Measurements from ENCODE around the gene RAB8B. TPM values are rescaled to one million over a fixed set of nuclear protein-coding genes. Genes with fewer than 3 reads are reported as not detected.
"Not testable (repeated sequence)": the region's sequence is repeated elsewhere in the genome, so short reads cannot be mapped to it uniquely, and the experiment has no call there.

RAB8B gene
- total RNA-seq, 1 donor from 2014 or later: 135 TPM

DNA sequence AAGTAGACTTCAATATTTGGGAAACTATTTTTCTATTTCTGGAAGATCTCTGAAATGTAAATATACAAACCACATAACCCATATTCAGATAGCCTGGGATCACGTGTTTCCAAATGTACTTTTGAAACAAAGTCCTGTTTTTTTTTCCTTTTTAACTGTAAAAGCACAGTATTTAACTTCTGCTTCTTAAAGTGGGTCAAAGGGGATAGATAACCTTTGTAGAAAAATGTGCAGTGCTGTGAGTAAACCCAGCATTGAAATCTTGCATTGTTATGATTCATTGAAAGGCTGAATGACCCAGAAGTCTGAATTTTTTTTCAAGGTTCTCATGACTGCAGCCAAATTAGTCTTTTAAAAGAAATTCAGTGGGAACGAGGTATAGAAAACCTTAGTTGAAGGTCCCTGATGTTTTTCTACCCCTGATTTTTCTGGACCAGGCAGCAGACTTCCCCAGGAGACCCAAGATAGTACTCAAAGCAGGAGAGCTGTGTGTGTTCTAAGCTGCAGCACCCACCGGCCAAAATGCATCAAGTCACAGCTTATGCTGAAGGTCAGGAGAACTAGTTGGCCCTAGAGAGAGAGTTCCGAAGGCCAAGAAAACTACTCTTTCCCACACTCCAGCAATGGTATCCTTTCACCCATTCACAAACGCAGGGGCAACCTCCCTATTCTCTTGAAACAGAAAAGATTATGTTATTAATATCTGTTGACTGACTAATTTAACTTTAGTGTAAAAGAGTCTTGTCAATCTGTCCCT, 44.4 kb downstream of the RAB8B start:
- no peaks in the 10 kb centered on the region for H3K27me3 Mint-ChIP-seq (ENCODE audit: insufficient read depth)
- no peak for DNase-seq (ENCODE audit: low spot score)
- H3K4me3 Mint-ChIP-seq: no peak overlapping the region
- intact Hi-C loops (cut with micrococcal nuclease): loop anchor here (5.0 kb wide), 1 partner anchor 43 kb away; the partner anchor contains the start of gene APH1B
- H3K36me3 Mint-ChIP-seq (ENCODE audit: low read depth): peaks cover 26% of the 10 kb centered on the region
- H3K4me1 Mint-ChIP-seq (ENCODE audit: low read depth): peaks cover 70% of the 10 kb centered on the region
- no peaks in the 10 kb centered on the region for H3K9me3 Mint-ChIP-seq
- H3K27ac Mint-ChIP-seq: peak overlapping the region; percentile 29

DNA sequence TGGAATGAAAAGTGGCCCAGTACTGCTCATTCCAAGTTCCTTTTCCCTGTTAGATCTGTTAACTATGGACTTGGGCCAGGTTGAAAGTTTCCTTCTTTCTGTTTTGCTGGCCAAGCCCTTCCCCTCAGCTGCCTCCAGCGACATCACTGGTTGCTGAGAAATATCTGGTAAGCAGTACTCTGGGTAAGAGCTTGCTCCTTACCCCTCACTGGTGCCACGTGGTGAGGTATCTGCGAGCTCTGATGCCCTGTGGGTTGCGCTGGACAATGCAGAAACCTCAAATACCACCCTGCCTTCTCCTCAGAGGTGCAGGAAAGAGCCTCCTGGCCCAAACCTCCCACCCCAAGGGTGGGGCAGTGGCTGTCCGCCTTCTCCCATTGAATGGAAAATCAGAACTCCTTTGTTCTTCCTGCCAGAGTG, 45.1 kb downstream of the RAB8B start:
- Mint-ChIP-seq H3K27ac (no peak overlapping the region), H3K27me3 (ENCODE audit: insufficient read depth) (no peaks in the 10 kb centered on the region), H3K4me3 (no peak overlapping the region), H3K4me1 (ENCODE audit: low read depth) (peaks cover 73% of the 10 kb centered on the region), H3K36me3 (ENCODE audit: low read depth) (peaks cover 25% of the 10 kb centered on the region), H3K9me3 (no peaks in the 10 kb centered on the region)
- no peak for DNase-seq (ENCODE audit: low spot score)
- intact Hi-C loops (cut with micrococcal nuclease): loop anchor here (5.0 kb wide), 1 partner anchor 43 kb away; the partner anchor contains the start of gene APH1B

DNA sequence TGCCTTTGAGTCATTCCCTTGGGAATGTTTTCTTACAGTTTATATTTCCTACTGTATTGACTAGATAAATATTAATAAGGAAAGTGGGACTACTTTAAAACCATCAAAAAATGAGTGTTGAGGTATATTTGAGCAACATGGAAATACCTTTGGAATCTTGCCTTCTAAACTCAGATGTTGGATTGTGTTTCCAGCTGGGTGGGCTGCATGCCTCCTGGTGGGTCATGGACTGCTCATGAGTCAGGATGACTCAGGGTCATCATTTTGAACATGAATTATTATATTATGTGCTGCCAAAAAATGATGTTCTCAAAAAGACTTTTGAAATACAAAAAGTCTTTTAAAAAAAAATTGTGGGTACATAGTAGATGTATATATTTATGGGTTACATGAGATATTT, 46.9 kb downstream of the RAB8B start:
- Mint-ChIP-seq H3K27ac (no peak overlapping the region), H3K4me1 (ENCODE audit: low read depth) (peaks cover 68% of the 10 kb centered on the region), H3K36me3 (ENCODE audit: low read depth) (peaks cover 29% of the 10 kb centered on the region), H3K9me3 (no peaks in the 10 kb centered on the region), H3K4me3 (no peak overlapping the region), H3K27me3 (ENCODE audit: insufficient read depth) (peaks cover 2% of the 10 kb centered on the region)
- intact Hi-C loops (cut with micrococcal nuclease): no loop called here
- no peak for DNase-seq (ENCODE audit: low spot score)

DNA sequence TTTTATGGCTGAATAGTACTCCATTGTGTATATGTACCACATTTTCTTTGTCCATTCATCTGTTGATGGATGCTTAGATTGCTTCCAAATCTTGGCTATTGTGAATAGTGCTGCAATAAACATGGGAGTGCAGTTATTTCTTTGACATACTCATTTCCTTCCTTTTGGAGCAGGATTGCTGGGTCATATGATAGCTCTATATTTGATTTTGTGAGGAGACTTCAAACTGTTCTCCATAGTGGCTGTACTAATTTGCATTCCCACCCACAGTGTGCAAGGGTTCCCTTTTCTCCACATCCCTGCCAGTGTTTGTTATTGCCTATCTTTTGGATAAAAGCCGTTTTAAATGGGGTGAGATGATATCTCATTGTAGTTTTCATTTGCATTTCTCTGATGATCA, 47.7 kb downstream of the RAB8B start:
- H3K4me3 Mint-ChIP-seq; H3K27ac Mint-ChIP-seq; intact Hi-C loops (cut with micrococcal nuclease); H3K27me3 Mint-ChIP-seq (ENCODE audit: insufficient read depth); H3K9me3 Mint-ChIP-seq; DNase-seq (ENCODE audit: low spot score): not testable (repeated sequence)
- Mint-ChIP-seq H3K36me3 (ENCODE audit: low read depth) (peaks cover 33% of the 10 kb centered on the region), H3K4me1 (ENCODE audit: low read depth) (peaks cover 60% of the 10 kb centered on the region)

DNA sequence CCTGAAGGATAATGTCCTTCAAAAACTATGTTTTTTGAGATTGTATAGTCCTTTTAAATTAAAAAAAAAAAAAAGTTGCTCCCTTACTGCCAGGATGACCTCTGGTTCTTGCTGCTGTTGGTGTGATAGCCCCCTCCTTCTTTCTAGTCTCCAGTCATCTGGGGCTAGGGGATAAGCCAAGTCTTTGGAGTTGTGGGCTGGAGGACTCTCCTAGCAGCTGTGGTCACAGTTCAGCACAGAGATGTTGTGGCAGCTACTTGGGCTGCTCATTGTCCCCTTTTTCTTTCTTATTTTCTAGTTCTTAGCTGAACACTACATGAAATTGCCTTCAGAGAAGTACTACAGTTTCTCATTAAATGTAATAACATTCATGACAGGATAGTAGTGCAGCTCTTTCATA, 48.8 kb downstream of the RAB8B start:
- intact Hi-C loops (cut with micrococcal nuclease): no loop called here
- Mint-ChIP-seq H3K36me3 (ENCODE audit: low read depth) (peaks cover 30% of the 10 kb centered on the region), H3K4me3 (no peak overlapping the region), H3K4me1 (ENCODE audit: low read depth) (peaks cover 57% of the 10 kb centered on the region), H3K27me3 (ENCODE audit: insufficient read depth) (peaks cover 2% of the 10 kb centered on the region), H3K9me3 (no peaks in the 10 kb centered on the region), H3K27ac (no peak overlapping the region)
- no peak for DNase-seq (ENCODE audit: low spot score)

DNA sequence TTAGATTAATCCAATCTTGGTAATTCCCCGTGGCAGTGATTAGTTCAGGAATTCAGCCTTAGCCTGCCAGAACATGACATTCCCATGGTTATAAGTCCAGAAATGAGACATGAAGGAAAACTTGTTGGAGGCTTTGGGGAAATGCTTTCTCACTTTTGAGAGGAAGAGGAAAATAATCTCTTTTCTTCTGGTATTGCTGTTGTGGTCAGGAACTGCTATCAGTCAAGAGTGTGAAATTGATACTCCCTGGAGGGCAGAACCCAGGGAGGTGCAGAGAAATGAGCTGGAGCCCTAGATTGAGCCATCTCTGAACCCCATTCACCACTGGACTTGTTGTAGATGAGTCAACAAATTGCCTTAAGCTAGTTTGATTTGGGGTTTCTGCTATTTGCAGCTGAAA, 49.4 kb downstream of the RAB8B start:
- intact Hi-C loops (cut with micrococcal nuclease): loop anchor here (1.0 kb wide), 1 partner anchor 46 kb away; no protein-coding TSS in a partner anchor
- peak; percentile 3 for DNase-seq (ENCODE audit: low spot score)

DNA sequence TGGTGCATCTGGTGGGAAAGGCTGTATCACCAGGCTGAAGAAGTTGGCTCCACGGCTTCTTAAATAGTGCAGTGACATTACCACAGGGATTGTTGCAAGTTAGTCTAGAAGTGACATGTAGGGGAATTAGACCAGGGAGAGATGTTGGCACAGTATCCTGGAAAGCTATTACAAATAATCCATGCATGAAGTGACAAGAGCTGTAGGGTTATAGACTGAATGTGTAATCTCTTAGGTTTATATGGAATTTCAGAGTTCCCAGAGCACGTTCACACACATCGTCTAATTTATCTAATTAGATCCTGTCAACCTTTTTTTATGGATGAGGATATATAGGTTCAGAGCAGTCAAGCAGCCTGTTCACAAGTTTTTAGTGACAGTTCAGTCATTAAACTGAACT, 50.7 kb downstream of the RAB8B start:
- H3K4me1 Mint-ChIP-seq (ENCODE audit: low read depth): peaks cover 59% of the 10 kb centered on the region
- intact Hi-C loops (cut with micrococcal nuclease): no loop called here
- peaks cover 2% of the 10 kb centered on the region for H3K27me3 Mint-ChIP-seq (ENCODE audit: insufficient read depth)
- no peak for DNase-seq (ENCODE audit: low spot score)
- peaks cover 31% of the 10 kb centered on the region for H3K36me3 Mint-ChIP-seq (ENCODE audit: low read depth)
- no peaks in the 10 kb centered on the region for H3K9me3 Mint-ChIP-seq
- H3K4me3 Mint-ChIP-seq: no peak overlapping the region
- H3K27ac Mint-ChIP-seq: no peak overlapping the region

More for the DNA sequence above, 49.4 kb downstream of the RAB8B start:
- peaks cover 2% of the 10 kb centered on the region for H3K27me3 Mint-ChIP-seq (ENCODE audit: insufficient read depth)
- H3K4me3 Mint-ChIP-seq: no peak overlapping the region
- peak overlapping the region; percentile 23 for H3K27ac Mint-ChIP-seq
- H3K9me3 Mint-ChIP-seq: no peaks in the 10 kb centered on the region
- H3K36me3 Mint-ChIP-seq (ENCODE audit: low read depth): peaks cover 32% of the 10 kb centered on the region
- H3K4me1 Mint-ChIP-seq (ENCODE audit: low read depth): peaks cover 57% of the 10 kb centered on the region

DNA sequence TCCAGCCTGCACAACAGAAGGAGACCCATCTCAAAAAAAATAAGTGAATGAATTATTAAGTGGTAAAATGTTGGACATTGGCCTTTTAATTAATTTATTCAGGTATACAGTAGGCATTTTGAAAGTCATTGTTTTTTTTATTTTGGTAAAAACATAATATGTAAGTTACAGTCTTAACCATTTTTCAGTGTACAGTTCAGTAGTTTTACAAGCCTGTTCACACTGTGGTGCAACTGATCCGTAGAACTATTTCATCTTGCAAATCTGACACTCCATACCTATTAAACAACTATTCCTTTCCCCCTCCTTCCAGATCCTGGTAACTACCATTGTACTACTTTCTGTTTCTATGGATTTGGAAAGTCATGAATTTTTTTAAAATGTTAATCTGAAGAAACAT, 51.9 kb downstream of the RAB8B start:
- H3K27ac Mint-ChIP-seq: no peak overlapping the region
- H3K4me1 Mint-ChIP-seq (ENCODE audit: low read depth): peaks cover 55% of the 10 kb centered on the region
- intact Hi-C loops (cut with micrococcal nuclease): no loop called here

DNA sequence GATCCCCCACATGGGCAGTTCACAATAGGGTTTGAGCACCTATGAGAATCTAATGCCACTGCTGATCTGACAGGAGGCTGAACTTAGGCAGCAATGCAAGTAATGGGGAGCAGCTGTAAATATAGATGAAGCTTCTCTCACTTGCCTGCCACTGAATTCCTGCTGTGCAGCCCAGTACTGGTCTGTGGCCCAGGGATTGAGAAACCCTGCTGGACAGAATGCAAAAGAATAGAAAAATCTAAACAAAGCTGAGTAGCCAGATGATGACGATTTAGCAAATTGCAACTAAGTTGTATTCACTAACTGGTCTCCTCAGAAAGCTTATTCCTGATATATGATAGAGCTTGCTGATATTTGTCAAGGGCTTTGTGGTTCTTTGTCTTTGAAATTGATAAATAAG, 53.7 kb downstream of the RAB8B start:
- Mint-ChIP-seq H3K36me3 (ENCODE audit: low read depth) (peaks cover 44% of the 10 kb centered on the region), H3K27me3 (ENCODE audit: insufficient read depth) (peaks cover 2% of the 10 kb centered on the region), H3K4me3 (no peak overlapping the region), H3K9me3 (no peaks in the 10 kb centered on the region), H3K27ac (no peak overlapping the region), H3K4me1 (ENCODE audit: low read depth) (peaks cover 50% of the 10 kb centered on the region)
- intact Hi-C loops (cut with micrococcal nuclease): no loop called here
- no peak for DNase-seq (ENCODE audit: low spot score)

More for the DNA sequence above, 51.9 kb downstream of the RAB8B start:
- H3K36me3 Mint-ChIP-seq (ENCODE audit: low read depth): peaks cover 37% of the 10 kb centered on the region
- H3K9me3 Mint-ChIP-seq: no peaks in the 10 kb centered on the region
- DNase-seq (ENCODE audit: low spot score): no peak
- peaks cover 2% of the 10 kb centered on the region for H3K27me3 Mint-ChIP-seq (ENCODE audit: insufficient read depth)
- no peak overlapping the region for H3K4me3 Mint-ChIP-seq

DNA sequence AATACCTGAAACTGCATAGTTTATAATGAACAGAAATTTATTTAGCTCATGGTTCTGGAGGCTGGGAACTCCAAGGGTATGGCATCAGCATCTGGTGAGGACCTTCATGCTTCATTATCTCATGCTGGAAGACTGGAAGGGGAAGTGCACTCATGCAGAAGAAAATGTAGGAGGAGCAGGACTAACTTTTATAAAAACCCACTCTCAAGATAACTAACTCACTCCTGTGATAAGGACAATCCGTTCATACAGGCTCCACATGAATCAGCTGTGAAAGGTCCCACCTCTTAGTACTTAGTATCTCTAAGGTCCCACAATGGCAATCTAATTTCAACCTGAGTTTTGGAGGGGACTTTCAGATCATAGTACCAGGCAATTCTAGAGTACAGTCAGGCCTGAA, 54.4 kb downstream of the RAB8B start:
- no peak for DNase-seq (ENCODE audit: low spot score)
- H3K36me3 Mint-ChIP-seq (ENCODE audit: low read depth): peaks cover 48% of the 10 kb centered on the region
- no peak overlapping the region for H3K27ac Mint-ChIP-seq
- no peak overlapping the region for H3K4me3 Mint-ChIP-seq
- no peaks in the 10 kb centered on the region for H3K9me3 Mint-ChIP-seq
- intact Hi-C loops (cut with micrococcal nuclease): no loop called here
- peaks cover 2% of the 10 kb centered on the region for H3K27me3 Mint-ChIP-seq (ENCODE audit: insufficient read depth)
- peaks cover 43% of the 10 kb centered on the region for H3K4me1 Mint-ChIP-seq (ENCODE audit: low read depth)

DNA sequence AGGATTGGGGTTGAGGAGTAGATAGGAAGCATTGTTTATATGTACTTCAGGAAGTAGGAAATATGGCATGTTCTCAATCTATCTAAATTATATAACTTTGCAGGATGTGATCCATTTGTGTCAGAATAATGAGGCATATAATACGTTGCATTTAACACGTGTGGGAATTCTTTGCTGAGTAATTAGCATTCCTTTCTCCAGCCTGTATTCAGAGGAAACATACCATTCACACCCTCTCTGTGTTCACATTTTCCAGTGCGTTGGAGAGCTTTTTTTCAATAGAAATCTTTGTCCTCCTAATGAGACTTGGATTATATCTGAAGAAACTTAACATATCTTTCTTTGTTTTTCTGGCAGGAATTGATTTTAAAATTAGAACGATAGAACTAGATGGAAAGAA, 55.0 kb downstream of the RAB8B start:
- Mint-ChIP-seq H3K36me3 (ENCODE audit: low read depth) (peaks cover 53% of the 10 kb centered on the region), H3K4me3 (no peak overlapping the region), H3K27me3 (ENCODE audit: insufficient read depth) (peaks cover 2% of the 10 kb centered on the region), H3K9me3 (no peaks in the 10 kb centered on the region), H3K27ac (peak overlapping the region; percentile 48), H3K4me1 (ENCODE audit: low read depth) (peaks cover 39% of the 10 kb centered on the region)
- intact Hi-C loops (cut with micrococcal nuclease): no loop called here
- DNase-seq (ENCODE audit: low spot score): no peak

DNA sequence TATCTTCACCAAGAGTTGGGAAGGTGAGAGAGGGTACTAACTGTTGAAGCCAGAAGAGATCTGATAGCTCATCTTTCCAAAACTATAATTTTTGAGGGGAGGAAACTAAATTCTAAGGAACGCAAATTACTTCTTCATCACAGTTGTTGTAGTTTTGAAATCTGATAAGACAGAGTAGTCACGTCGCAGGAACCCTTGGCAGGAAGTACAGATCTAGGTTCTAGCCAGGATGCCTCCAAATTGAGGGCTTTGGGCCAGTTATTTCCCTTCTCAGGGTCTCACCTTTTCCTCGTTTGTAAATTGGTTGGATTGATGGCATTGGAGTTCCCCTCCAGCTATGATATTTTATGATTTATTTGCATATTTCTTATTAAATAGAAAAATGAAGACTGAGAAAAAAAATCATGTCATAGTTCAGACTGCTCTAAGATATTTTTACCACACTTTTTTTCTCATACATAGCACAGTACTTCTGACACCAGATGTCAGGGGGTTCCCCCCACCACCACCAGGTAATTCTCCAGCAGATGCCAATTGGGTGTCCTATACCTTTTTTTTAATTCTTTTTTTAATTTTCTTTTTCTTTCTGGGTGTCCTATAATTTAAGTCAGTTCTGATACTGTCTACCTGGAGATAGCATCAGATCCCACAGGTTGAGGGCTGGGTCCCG, 55.7 kb downstream of the RAB8B start:
- peaks cover 51% of the 10 kb centered on the region for H3K36me3 Mint-ChIP-seq (ENCODE audit: low read depth)
- no peaks in the 10 kb centered on the region for H3K27me3 Mint-ChIP-seq (ENCODE audit: insufficient read depth)
- peaks cover 32% of the 10 kb centered on the region for H3K4me1 Mint-ChIP-seq (ENCODE audit: low read depth)
- peak overlapping the region; percentile 48 for H3K27ac Mint-ChIP-seq
- intact Hi-C loops (cut with micrococcal nuclease): no loop called here
- H3K9me3 Mint-ChIP-seq: no peaks in the 10 kb centered on the region
- H3K4me3 Mint-ChIP-seq: no peak overlapping the region
- no peak for DNase-seq (ENCODE audit: low spot score)

DNA sequence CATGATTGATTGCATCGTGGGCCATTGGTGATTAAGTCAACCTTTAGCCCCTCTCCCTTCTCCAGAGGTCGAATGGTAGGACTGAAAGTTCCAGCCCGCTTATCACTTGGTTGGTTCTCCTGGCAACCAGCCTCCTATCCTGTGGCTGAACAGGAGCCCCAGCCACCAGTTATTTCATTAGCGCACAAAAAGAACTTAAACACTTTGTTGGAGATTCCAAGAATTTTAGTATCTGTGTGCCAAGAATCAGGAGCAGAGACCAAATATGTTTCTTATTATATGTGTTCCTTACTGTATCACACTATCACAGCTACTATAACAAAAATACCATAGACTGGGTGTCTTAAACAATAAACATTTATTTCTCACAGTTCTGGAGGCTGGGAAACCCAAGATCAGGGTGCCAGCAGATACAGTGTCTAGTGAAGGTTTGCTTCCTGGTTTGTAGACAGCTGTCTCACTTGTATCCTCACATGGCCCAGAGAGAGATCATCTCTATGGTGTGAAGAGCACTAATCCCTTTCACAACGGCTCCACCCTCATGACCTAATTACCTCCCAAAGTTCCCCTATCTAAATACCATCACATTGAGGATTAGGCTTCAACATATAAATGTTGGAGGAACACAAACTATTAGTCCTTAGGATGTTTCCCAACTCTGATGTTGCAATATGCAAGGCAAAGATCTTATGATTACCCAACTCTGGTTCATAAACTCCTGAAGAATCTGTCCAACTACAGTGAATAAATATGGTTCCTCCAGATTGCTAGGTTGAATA, 57.5 kb downstream of the RAB8B start:
- Mint-ChIP-seq H3K4me3 (no peak overlapping the region), H3K27me3 (ENCODE audit: insufficient read depth) (no peaks in the 10 kb centered on the region), H3K4me1 (ENCODE audit: low read depth) (peaks cover 31% of the 10 kb centered on the region), H3K36me3 (ENCODE audit: low read depth) (peaks cover 54% of the 10 kb centered on the region), H3K27ac (peak overlapping the region; percentile 29), H3K9me3 (no peaks in the 10 kb centered on the region)
- DNase-seq (ENCODE audit: low spot score): no peak
- intact Hi-C loops (cut with micrococcal nuclease): no loop called here

Data from activated T-helper 1 cell treated with anti-CD3 and anti-CD28 coated beads, Interleukin-12 subunit alpha, Interleukin-12 subunit beta, Interleukin-2, Interleukin-4 antibody, amounts not matched to agents 30 ng/mL and 10 ng/mL and 1 ng/mL, durations not matched to agents 14 hours and 24 hours and 36 hours (primary cell).